ENCODE results near the gene CADPS.

DNA sequence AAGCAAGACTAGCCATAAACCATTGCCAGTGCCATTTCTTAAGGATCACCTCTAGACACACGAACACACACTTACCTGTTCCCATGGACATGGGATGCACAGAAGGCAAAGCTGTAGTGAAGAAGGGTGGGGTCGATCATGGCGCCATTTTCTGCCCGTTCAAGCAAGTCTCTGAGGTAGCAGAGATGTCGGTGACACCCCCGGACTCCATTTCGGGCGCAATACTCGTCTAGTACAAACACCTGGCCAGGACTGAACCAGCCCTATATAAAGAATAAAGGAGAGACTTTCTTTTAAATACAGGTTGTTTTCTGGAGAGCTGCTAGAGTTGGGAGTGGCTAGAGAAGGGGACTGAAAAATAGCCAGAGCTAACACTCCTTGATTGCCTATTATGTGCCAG is 342.4 kb downstream of the CADPS start:
- no peak for TF ChIP-seq CTCF (IDR thresholded peaks at IDR 0.05)
- no peak for TF ChIP-seq POLR2A (IDR thresholded peaks at IDR 0.05)
